Embryonic facial prominence (tissue), 1 donor: Measurements from ENCODE around the gene TRIM8.
"Not testable (repeated sequence)": the region's sequence is repeated elsewhere in the genome, so short reads cannot be mapped to it uniquely, and the experiment has no call there.

Source experiments
- DNase-seq: peaks from one replicate; pipeline ENCODE4 v3.0.0-alpha.2; 2016; ENCODE audit errors: extremely low spot score

Gene TRIM8

GRCh38 chr10:102649797-102650654 is 5.7 kb downstream of the TRIM8 start:
- no peak for DNase-seq

- no peak for DNase-seq
These were observed 6.6 kb downstream of the TRIM8 start for GRCh38 chr10:102650655-102651454.

GRCh38 chr10:102651455-102652169 is 7.3 kb downstream of the TRIM8 start:
- DNase-seq: no peak

DNA sequence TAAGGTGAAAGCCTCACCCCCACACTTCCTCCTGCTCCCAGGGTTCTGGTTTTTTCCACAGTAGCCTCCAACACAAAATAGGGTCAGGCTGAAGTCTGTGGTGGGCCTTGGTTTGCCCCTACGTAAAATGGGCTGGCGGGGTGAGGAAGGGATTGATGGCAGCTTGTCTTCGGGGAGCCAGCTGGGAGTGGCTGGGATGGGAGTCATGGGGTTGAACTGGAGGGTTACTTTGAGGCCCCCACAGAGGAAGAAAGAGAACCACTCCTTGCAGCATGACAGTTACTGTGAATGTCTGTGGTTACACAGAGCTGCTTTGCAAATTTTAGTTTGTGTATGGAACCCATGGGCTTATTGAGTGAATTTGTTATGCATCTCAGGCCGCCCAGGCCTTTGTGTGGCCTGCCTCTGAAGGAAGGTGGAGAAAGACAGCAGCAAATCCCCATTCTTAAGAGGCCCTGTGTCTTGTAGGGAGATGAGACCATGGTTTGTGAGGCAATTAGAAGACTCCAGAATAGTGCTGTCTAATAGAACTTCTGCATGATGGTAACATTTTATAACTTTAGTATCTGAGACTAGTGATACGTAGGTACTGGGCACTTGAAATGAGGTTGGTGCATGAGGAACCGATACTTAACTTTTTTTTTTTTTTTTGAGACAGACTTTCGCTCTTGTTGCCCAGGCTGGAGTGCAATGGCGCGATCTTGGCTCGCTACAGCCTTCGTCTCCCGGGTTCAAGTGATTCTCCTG is 8.1 kb downstream of the TRIM8 start:
- DNase-seq: no peak

- no peak for DNase-seq
These were observed 8.8 kb downstream of the TRIM8 start for GRCh38 chr10:102653060-102653459.

GRCh38 chr10:102654566-102654965 is 10.3 kb downstream of the TRIM8 start:
- no peak for DNase-seq

DNA sequence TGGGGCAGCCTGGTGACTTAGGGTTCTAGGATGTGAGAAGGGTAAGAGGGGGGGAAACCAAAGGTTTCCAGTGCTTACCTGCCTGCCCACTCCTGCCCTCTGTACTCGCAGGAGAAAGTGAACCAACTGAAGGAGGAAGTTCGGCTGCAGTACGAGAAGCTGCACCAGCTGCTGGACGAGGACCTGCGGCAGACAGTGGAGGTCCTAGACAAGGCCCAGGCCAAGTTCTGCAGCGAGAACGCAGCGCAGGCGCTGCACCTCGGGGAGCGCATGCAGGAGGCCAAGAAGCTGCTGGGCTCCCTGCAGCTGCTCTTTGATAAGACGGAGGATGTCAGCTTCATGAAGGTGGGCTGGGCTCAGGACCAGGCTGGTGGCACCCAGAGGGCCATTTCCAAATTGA is 10.7 kb downstream of the TRIM8 start:
- DNase-seq: no peak

DNA sequence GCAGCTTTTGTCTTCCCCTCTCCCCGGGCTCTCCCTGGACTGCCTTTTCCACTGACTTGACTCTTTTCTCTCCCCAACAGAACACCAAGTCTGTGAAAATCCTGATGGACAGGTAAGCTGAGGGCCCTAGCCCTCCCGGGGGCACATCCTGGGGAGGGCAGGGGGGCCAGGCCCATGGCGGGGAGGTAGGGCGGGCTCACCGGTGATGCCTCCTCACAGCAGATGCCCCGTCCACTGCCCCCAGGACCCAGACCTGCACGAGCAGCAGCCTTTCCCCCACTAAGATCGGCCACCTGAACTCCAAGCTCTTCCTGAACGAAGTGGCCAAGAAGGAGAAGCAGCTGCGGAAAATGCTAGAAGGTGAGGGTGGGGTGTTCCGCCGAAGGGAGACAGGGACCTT is 11.7 kb downstream of the TRIM8 start:
- DNase-seq: no peak

GRCh38 chr10:102656791-102657371 is 12.6 kb downstream of the TRIM8 start:
- DNase-seq: no peak

- DNase-seq: no peak
These were observed 13.2 kb downstream of the TRIM8 start for GRCh38 chr10:102657451-102657850.

- DNase-seq: no peak
These were observed 13.9 kb downstream of the TRIM8 start for GRCh38 chr10:102657984-102658724.

GRCh38 chr10:102658802-102659201 is 14.5 kb downstream of the TRIM8 start:
- DNase-seq: no peak

GRCh38 chr10:102660888-102661657 is 16.8 kb downstream of the TRIM8 start:
- no peak for DNase-seq

GRCh38 chr10:102661658-102662028 is 17.4 kb downstream of the TRIM8 start:
- DNase-seq: no peak

DNA sequence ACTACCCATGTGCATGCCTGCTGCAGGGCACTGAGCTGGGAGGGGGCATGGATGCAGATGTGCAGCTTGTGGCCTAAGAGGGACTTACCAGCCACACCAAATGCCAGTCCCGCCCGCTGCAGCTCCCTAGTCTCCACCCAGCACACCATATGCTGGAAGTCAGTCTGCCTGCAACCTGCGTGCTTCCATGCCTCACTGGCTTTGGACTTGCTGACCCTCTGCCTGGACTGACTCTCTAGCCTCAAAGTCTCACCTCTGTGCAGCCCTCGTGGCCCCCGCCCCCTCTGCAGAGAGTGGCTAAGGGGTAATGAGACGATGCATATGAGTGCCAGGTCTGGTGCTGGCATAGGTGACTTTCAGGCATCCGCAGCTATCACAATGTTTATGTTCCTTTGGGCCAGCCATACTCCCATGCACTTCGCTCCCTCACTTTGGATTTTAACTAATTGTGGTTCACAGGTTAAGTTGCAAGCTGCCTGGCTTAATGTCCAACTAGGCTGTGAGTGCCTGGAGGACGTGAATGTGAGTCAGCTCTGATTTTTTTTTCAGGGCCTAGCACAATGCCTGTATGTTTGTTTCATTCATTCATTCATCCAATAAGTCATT is 21.7 kb downstream of the TRIM8 start:
- no peak for DNase-seq

DNA sequence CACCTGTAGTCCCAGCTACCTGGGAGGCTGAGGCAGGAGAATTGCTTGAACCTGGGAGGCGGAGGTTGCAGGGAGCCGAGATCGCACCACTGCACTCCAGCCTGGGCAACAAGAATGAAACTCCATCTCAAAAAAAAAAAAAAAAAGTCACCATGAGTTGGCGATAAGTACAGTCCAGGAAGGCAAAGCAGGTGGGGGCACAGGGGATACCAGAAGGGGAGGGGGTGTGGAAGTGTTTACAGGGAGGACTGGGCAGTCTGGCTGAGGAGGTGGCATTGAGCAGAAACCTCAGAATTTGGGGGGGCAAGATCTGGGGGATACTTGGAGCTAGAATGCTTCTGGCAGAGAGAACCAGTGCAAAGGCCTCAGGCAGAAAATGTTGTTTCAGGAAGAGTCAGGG is 23.1 kb downstream of the TRIM8 start:
- not testable (repeated sequence) for DNase-seq

DNA sequence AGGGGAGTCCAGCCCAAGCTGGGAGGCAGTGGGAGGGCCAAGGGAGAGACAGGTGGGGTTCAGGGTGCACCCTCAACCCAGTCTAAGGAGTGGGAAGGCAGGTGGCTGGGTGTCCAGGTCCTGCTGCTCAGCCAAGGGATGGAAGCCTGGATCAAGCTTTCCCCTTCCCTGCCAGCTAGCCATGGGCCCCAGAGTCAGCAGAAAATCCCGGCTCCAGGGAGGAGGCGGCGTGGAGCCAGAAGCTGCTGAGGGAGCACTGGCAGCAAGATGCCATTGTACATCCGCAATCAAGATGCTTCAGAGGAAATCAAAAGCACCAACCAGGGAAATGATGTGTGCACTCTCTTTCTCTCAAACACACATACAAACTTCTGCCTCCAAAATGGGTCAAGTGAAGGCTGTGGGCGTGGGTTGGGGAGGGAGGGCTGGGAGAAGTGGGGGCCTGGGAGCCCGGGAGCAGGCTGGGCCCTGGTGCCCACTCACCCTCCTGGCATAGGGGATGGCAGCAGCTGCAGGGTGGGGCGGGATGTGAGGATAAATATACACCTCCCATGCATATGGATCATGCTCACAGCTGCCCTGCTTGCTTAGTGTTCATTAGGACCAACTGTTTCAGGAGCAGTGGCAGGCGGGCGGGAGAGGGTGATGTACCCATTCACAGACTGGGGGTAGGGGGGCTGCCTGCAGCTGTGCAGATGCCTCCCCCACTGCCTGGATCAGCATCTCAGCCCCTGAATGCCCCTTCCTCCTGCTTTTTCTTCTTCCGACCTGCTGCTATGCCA is 24.2 kb downstream of the TRIM8 start:
- no peak for DNase-seq

GRCh38 chr10:102669206-102670064 is 25.2 kb downstream of the TRIM8 start:
- no peak for DNase-seq
